GM19438 (cell line): Measurements from ENCODE around the gene AFP.

ENCODE experiments used
- ATAC-seq: cut with Tn5 transposase; IDR thresholded peaks from one replicate; pipeline ENCODE4 v1.9.1; 2021; ENCODE audit warnings: low read depth; ENCODE audit not compliant: unreplicated experiment

Gene AFP

GRCh38 chr4:73454920-73455319, 18.9 kb downstream of the AFP start:
- ATAC-seq = no peak

GRCh38 chr4:73456177-73457022, 20.4 kb downstream of the AFP start:
- ATAC-seq = no peak

GRCh38 chr4:73458184-73459047, 22.4 kb downstream of the AFP start:
- ATAC-seq = no peak

GRCh38 chr4:73459048-73459421, 23.0 kb downstream of the AFP start:
- no peak for ATAC-seq

GRCh38 chr4:73460913-73461522, 25.0 kb downstream of the AFP start:
- no peak for ATAC-seq

- ATAC-seq = no peak
Observed at GRCh38 chr4:73468170-73468569, 32.1 kb downstream of the AFP start.

GRCh38 chr4:73470728-73471127, 34.7 kb downstream of the AFP start:
- no peak for ATAC-seq

- no peak for ATAC-seq
Observed at GRCh38 chr4:73477176-73477575, 41.2 kb downstream of the AFP start.

GRCh38 chr4:73479323-73479722, 43.3 kb downstream of the AFP start:
- no peak for ATAC-seq

GRCh38 chr4:73481358-73481757, 45.3 kb downstream of the AFP start, which contains the start of gene AFM:
Gene AFM (plus strand): TSS chr4:73481745. CDS start chr4:73481776, 31 bp downstream.
- no peak for ATAC-seq

GRCh38 chr4:73485085-73485484, 49.1 kb downstream of the AFP start:
- no peak for ATAC-seq

- no peak for ATAC-seq
Observed at GRCh38 chr4:73485596-73485995, 49.6 kb downstream of the AFP start.

- no peak for ATAC-seq
Observed at GRCh38 chr4:73486497-73486896, 50.5 kb downstream of the AFP start.

- no peak for ATAC-seq
Observed at GRCh38 chr4:73487233-73487632, 51.2 kb downstream of the AFP start.

GRCh38 chr4:73499996-73500765, 64.2 kb downstream of the AFP start:
- ATAC-seq = no peak

GRCh38 chr4:73501664-73502265, 65.7 kb downstream of the AFP start:
- ATAC-seq = no peak

- no peak for ATAC-seq
Observed at GRCh38 chr4:73505567-73505966, 69.5 kb downstream of the AFP start.
